Karpas-422 (cell line): ENCODE results near the gene TMEFF2. TPM values are rescaled to one million over a fixed set of nuclear protein-coding genes. Genes with fewer than 3 reads are reported as not detected.

Experiments
- DNase-seq: peaks from one replicate; pipeline ENCODE4 v3.0.0-alpha.2; 2015
- H2AFZ ChIP-seq: fragments of 200-600 bp; sonication (generic); 2 replicates; pipeline ENCODE4 v1.6.1; 2014; ENCODE audit warnings: antibody characterized with exemption, low read length, mixed read lengths
- H3K27ac ChIP-seq: fragments of 200-600 bp; sonication (generic); 2 replicates; pipeline ENCODE4 v1.5.1; 2014; ENCODE audit warnings: mild to moderate bottlenecking, low read length, moderate library complexity
- H3K27me3 ChIP-seq: fragments of 200-600 bp; sonication (generic); 2 replicates; pipeline ENCODE4 v1.6.1; 2014; ENCODE audit warnings: low read length, mixed read lengths
- H3K36me3 ChIP-seq: fragments of 200-600 bp; sonication (generic); 2 replicates; pipeline ENCODE4 v1.6.1; 2014; ENCODE audit warnings: low read length, mixed read lengths; ENCODE audit not compliant: insufficient read depth
- H3K4me1 ChIP-seq: fragments of 200-600 bp; sonication (generic); 2 replicates; pipeline ENCODE4 v1.6.1; 2014; ENCODE audit warnings: mild to moderate bottlenecking, low read length, mixed read lengths
- H3K4me2 ChIP-seq: fragments of 200-600 bp; sonication (generic); 2 replicates; pipeline ENCODE4 v1.6.1; 2014; ENCODE audit warnings: low read length, low read depth, mild to moderate bottlenecking; ENCODE audit not compliant: poor library complexity, severe bottlenecking
- H3K4me3 ChIP-seq: fragments of 200-600 bp; sonication (generic); 2 replicates; pipeline ENCODE4 v1.5.1; 2014; ENCODE audit warnings: mild to moderate bottlenecking, antibody characterized with exemption, low read length, mixed read lengths
- H3K79me2 ChIP-seq: fragments of 200-600 bp; sonication (generic); 2 replicates; pipeline ENCODE4 v1.6.1; 2014; ENCODE audit warnings: mild to moderate bottlenecking, low read length, mixed read lengths
- H3K9ac ChIP-seq: fragments of 200-600 bp; sonication (generic); 2 replicates; pipeline ENCODE4 v1.6.0; 2014; ENCODE audit warnings: low read length
- H3K9me2 ChIP-seq: fragments of 200-600 bp; sonication (generic), shearing (Covaris generic); replicated peaks from 2 replicates; pipeline ENCODE4 v1.6.0; 2014; ENCODE audit warnings: mild to moderate bottlenecking, low read length, moderate library complexity; ENCODE audit not compliant: insufficient read depth
- H3K9me3 ChIP-seq: fragments of 300-700, 200-600 bp; sonication (generic); 2 replicates; pipeline ENCODE4 v1.6.1; 2014; ENCODE audit warnings: low read length, mixed read lengths
- H4K20me1 ChIP-seq: fragments of 200-600 bp; sonication (generic); 2 replicates; pipeline ENCODE4 v1.6.1; 2014; ENCODE audit warnings: mild to moderate bottlenecking, antibody characterized with exemption, low read length, low read depth; ENCODE audit not compliant: insufficient read depth
- total RNA-seq: library from RNA; depleted of rRNA; stranded (reverse); fragments of >200 nt; shearing (Covaris generic); gene quantifications from 2 replicates; pipeline ENCODE4 v1.2.3, GENCODE V29; 2014; ENCODE audit warnings: low replicate concordance

TMEFF2 gene
- total RNA-seq, 1 experiment from 2014 or later: not detected

GRCh38 chr2:192067631-192068030 lies 127.1 kb downstream of the TMEFF2 start:
- no peak for DNase-seq
- no peaks in the 10 kb centered on the region for H4K20me1 ChIP-seq
- no peaks in the 10 kb centered on the region for H3K27me3 ChIP-seq
- H3K9me3 ChIP-seq: no peaks in the 10 kb centered on the region
- H3K79me2 ChIP-seq: no peaks in the 10 kb centered on the region
- H3K9ac ChIP-seq: no peak overlapping the region
- no peaks in the 10 kb centered on the region for H3K36me3 ChIP-seq
- no peak overlapping the region for H3K4me3 ChIP-seq
- H2AFZ ChIP-seq: no peak overlapping the region
- H3K4me1 ChIP-seq: no peaks in the 10 kb centered on the region
- H3K9me2 ChIP-seq: no peaks in the 10 kb centered on the region
- H3K27ac ChIP-seq: no peak overlapping the region
- H3K4me2 ChIP-seq: no peak overlapping the region

GRCh38 chr2:192064459-192064858 lies 130.3 kb downstream of the TMEFF2 start:
- H3K4me2 ChIP-seq: no peak overlapping the region
- no peak overlapping the region for H3K9ac ChIP-seq
- H3K9me3 ChIP-seq: no peaks in the 10 kb centered on the region
- H3K27me3 ChIP-seq: no peaks in the 10 kb centered on the region
- H2AFZ ChIP-seq: no peak overlapping the region
- no peaks in the 10 kb centered on the region for H3K4me1 ChIP-seq
- DNase-seq: no peak
- no peaks in the 10 kb centered on the region for H3K79me2 ChIP-seq
- no peak overlapping the region for H3K27ac ChIP-seq
- H3K36me3 ChIP-seq: no peaks in the 10 kb centered on the region
- no peak overlapping the region for H3K4me3 ChIP-seq
- H4K20me1 ChIP-seq: no peaks in the 10 kb centered on the region
- no peaks in the 10 kb centered on the region for H3K9me2 ChIP-seq

- Histone ChIP-seq H2AFZ (no peak overlapping the region), H3K9me3 (no peaks in the 10 kb centered on the region)
- DNase-seq: no peak
Observed at GRCh38 chr2:192060161-192060560, 134.6 kb downstream of the TMEFF2 start.

GRCh38 chr2:192059266-192059665 lies 135.5 kb downstream of the TMEFF2 start:
- Histone ChIP-seq H3K9me3 (no peaks in the 10 kb centered on the region), H3K36me3 (no peaks in the 10 kb centered on the region), H3K4me1 (no peaks in the 10 kb centered on the region), H2AFZ (no peak overlapping the region), H3K27me3 (no peaks in the 10 kb centered on the region), H3K79me2 (no peaks in the 10 kb centered on the region), H3K4me3 (no peak overlapping the region), H3K27ac (no peak overlapping the region), H3K4me2 (no peak overlapping the region), H4K20me1 (no peaks in the 10 kb centered on the region), H3K9ac (no peak overlapping the region), H3K9me2 (no peaks in the 10 kb centered on the region; the same call in 1 of the 2 replicates)
- DNase-seq: no peak

More at GRCh38 chr2:192060161-192060560, 134.6 kb downstream of the TMEFF2 start:
- Histone ChIP-seq H3K27me3 (no peaks in the 10 kb centered on the region), H4K20me1 (no peaks in the 10 kb centered on the region), H3K4me2 (no peak overlapping the region), H3K27ac (no peak overlapping the region), H3K36me3 (no peaks in the 10 kb centered on the region), H3K4me3 (no peak overlapping the region), H3K4me1 (no peaks in the 10 kb centered on the region), H3K79me2 (no peaks in the 10 kb centered on the region), H3K9me2 (no peaks in the 10 kb centered on the region; the same call in 1 of the 2 replicates), H3K9ac (no peak overlapping the region)

- H3K4me1 ChIP-seq: no peaks in the 10 kb centered on the region
- H3K9me2 ChIP-seq: no peaks in the 10 kb centered on the region; the same call in 1 of the 2 replicates
- no peak overlapping the region for H3K4me3 ChIP-seq
- no peaks in the 10 kb centered on the region for H3K9me3 ChIP-seq
- H2AFZ ChIP-seq: no peak overlapping the region
- no peaks in the 10 kb centered on the region for H4K20me1 ChIP-seq
- H3K4me2 ChIP-seq: no peak overlapping the region
- no peak for DNase-seq
- H3K36me3 ChIP-seq: no peaks in the 10 kb centered on the region
- no peaks in the 10 kb centered on the region for H3K79me2 ChIP-seq
- no peaks in the 10 kb centered on the region for H3K27me3 ChIP-seq
- H3K9ac ChIP-seq: no peak overlapping the region
- no peak overlapping the region for H3K27ac ChIP-seq
Observed at GRCh38 chr2:192053921-192054320, 140.8 kb downstream of the TMEFF2 start.

- no peaks in the 10 kb centered on the region for H3K9me2 ChIP-seq
- no peaks in the 10 kb centered on the region for H3K79me2 ChIP-seq
- H3K9me3 ChIP-seq: no peaks in the 10 kb centered on the region
- H3K4me1 ChIP-seq: no peaks in the 10 kb centered on the region
- H3K27me3 ChIP-seq: no peaks in the 10 kb centered on the region
- no peak overlapping the region for H3K4me2 ChIP-seq
- DNase-seq: no peak
- H3K27ac ChIP-seq: no peak overlapping the region
- no peak overlapping the region for H3K9ac ChIP-seq
- no peak overlapping the region for H2AFZ ChIP-seq
- no peak overlapping the region for H3K4me3 ChIP-seq
- H3K36me3 ChIP-seq: no peaks in the 10 kb centered on the region
- H4K20me1 ChIP-seq: no peaks in the 10 kb centered on the region
Observed at GRCh38 chr2:192051533-192051932, 143.2 kb downstream of the TMEFF2 start.

GRCh38 chr2:192049362-192049761 lies 145.4 kb downstream of the TMEFF2 start:
- no peak overlapping the region for H3K27ac ChIP-seq
- H3K79me2 ChIP-seq: no peaks in the 10 kb centered on the region
- no peaks in the 10 kb centered on the region for H4K20me1 ChIP-seq
- H3K9ac ChIP-seq: no peak overlapping the region
- no peaks in the 10 kb centered on the region for H3K9me3 ChIP-seq
- no peaks in the 10 kb centered on the region for H3K36me3 ChIP-seq
- H3K4me2 ChIP-seq: no peak overlapping the region
- H3K4me1 ChIP-seq: no peaks in the 10 kb centered on the region
- H3K9me2 ChIP-seq: no peaks in the 10 kb centered on the region; the same call in 1 of the 2 replicates
- H3K4me3 ChIP-seq: no peak overlapping the region
- no peaks in the 10 kb centered on the region for H3K27me3 ChIP-seq
- DNase-seq: no peak
- H2AFZ ChIP-seq: no peak overlapping the region

- no peaks in the 10 kb centered on the region for H3K4me1 ChIP-seq
- no peak overlapping the region for H3K9ac ChIP-seq
- no peak overlapping the region for H3K27ac ChIP-seq
- H4K20me1 ChIP-seq: no peaks in the 10 kb centered on the region
- no peak overlapping the region for H3K4me2 ChIP-seq
- H3K9me3 ChIP-seq: no peaks in the 10 kb centered on the region
- H3K9me2 ChIP-seq: no peaks in the 10 kb centered on the region; the same call in 1 of the 2 replicates
- no peaks in the 10 kb centered on the region for H3K27me3 ChIP-seq
- H3K36me3 ChIP-seq: no peaks in the 10 kb centered on the region
- H2AFZ ChIP-seq: no peak overlapping the region
- H3K4me3 ChIP-seq: no peak overlapping the region
- DNase-seq: no peak
- no peaks in the 10 kb centered on the region for H3K79me2 ChIP-seq
Observed at GRCh38 chr2:192047315-192048107, 147.2 kb downstream of the TMEFF2 start.
